Ramos (cell line): Measurements from ENCODE around the gene FFAR3.

Experiments
- in situ Hi-C: fragments of 300-500 bp; cut with MboI; formaldehyde crosslinking; loops from one replicate; pipeline ENCODE4 v1.14.3; 2022; ENCODE audit warnings: low sequenced_read_pairs; ENCODE audit not compliant: unreplicated experiment

The FFAR3 gene

DNA sequence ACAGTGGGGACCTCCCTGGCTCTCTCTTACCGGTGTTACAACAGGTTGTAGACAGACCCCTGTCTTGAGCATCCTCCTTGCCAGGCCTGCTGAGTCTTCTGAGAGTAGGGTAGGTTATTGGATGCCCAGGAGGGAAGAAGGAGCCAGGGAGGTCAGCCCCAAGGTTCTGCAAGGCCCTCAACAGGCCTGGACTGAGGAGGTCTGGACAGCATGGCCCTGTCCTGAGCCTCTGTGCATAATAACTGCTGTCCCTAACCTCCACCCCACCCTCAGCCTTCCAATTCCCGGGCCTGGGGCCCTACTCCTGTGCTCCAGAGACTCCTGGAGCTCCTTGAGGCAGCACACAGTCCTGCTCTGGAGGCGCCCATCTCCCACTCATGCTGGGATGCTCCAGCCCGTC, 28.9 kb upstream of the FFAR3 start:
- in situ Hi-C loops = no loop called here

DNA sequence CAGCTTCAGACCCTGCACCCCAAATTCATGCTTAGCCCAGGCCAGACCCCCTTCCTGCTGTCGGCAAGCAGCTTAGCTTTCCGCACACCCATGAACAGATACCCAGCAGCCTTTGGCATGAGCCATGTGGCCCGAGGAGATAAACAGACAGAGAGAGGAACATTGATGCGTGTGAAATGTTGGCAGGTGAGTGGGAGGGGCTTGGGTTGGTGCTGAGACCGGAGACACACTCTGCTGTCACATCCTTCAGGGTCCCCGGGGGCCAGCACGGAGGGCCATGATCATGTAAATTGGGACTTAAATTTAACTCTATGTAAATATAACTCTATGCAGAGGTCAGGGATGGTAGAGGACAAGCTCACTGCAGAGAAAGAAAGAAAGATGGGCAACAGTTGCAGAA, 27.8 kb upstream of the FFAR3 start:
- in situ Hi-C loops = no loop called here

DNA sequence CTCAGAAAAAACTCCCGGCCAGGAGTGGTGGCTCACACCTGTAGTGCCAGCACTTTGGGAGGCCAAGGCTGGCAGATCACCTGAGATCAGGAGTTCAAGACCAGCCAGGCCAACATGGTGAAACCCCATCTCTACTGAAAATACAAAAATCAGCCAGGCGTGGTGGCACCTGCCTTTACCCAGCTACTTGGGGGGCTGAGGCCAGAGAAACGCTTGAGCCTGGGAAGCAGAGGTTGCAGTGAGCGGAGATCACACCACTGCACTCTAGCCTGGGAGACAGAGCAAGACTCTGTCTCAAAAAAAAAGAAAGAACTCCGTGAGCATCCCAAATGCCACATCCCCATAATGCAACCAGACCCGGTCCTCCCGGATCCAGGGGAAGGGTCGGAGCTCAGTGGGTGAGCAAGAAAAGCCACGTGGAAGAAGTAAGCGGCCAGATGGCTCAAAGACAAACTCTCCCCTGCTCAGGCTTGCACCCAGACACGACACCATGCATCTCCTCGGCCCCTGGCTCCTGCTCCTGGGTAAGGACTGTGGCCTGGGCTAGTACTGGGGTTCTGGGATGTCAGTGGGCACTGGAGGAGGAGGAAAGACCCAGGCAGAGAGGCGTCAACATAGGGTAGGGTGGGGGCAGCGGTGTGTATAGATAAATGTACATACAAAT, 26.6 kb upstream of the FFAR3 start:
- in situ Hi-C loops = no loop called here

DNA sequence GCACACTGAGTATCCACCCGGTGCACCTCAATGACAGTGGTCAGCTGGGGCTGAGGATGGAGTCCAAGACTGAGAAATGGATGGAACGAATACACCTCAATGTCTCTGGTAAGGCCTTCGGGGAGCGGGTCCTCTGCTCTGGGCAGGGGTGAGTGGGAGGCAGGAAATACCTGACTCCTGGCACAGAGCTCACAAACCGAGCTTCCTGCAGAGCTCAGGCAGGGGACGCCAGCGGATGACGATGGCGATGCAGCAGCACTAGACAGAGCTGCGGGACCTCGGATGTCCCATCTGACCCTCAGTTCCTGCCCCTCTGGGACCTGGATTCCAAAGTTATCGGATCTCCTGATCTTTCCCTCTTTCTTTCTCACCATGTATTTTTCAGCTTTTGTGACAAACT, 25.4 kb upstream of the FFAR3 start:
- in situ Hi-C loops = no loop called here

DNA sequence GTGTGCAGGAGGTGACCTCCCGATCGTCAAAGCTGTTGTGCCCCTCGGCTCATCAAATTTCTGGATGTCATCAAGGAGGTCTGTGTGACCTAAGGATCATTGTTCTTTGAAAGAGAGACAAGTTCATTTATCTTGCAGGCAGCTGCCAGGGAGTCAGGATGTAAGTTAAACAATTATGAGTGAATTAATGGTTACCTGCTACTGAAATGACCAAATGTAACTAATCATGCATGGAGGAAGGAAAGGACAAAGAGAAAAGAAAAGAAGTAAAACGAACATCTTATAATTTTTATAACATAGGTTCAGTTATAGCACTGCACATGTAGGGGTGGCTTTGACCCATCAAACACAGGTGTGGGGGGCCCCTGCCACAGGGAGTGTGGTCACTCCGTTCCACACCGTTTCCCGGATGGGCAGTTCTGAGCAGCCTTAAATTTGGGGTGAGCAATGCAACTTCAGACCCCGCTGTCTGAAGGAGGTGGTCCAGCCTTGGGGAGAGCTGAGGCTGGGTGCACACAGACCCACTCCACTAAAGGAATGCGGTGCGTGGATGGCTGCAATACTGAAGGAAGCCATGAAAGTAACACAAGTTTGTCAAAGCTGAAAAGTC, 24.0 kb upstream of the FFAR3 start:
- in situ Hi-C loops = no loop called here

DNA sequence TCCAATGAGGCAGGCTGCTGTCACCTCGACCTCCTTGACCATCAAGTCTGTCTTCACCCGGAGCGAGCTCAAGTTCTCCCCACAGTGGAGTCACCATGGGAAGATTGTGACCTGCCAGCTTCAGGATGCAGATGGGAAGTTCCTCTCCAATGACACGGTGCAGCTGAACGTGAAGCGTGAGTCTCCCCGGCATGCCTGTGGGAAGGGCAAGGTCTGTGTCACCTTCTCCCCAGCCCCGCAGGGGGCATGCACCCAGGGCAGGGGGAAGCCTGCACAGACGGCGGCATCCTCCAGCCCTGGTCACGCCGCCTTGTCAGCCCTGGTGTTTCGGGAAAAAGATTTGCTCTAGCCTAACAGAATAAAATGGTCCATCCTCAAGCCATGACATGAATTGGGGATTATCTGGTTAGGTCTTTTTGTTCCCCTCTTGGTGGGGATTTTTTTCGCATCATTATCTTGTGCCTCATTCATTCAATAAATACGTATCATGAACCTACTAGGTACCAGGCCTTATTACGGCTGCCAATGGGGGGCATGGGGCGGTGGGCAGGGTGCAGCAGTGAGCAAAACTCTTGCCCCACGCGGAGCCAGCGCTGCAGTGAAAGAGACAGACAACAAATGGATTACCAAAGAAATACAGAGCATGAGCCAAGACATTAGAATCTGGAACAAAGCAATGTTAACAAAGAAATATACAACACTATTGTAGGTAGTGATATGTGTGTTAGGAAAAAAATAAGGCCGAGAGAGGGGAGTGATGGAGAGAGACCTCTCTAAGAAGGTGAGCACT, 21.9 kb upstream of the FFAR3 start:
- in situ Hi-C loops = no loop called here

DNA sequence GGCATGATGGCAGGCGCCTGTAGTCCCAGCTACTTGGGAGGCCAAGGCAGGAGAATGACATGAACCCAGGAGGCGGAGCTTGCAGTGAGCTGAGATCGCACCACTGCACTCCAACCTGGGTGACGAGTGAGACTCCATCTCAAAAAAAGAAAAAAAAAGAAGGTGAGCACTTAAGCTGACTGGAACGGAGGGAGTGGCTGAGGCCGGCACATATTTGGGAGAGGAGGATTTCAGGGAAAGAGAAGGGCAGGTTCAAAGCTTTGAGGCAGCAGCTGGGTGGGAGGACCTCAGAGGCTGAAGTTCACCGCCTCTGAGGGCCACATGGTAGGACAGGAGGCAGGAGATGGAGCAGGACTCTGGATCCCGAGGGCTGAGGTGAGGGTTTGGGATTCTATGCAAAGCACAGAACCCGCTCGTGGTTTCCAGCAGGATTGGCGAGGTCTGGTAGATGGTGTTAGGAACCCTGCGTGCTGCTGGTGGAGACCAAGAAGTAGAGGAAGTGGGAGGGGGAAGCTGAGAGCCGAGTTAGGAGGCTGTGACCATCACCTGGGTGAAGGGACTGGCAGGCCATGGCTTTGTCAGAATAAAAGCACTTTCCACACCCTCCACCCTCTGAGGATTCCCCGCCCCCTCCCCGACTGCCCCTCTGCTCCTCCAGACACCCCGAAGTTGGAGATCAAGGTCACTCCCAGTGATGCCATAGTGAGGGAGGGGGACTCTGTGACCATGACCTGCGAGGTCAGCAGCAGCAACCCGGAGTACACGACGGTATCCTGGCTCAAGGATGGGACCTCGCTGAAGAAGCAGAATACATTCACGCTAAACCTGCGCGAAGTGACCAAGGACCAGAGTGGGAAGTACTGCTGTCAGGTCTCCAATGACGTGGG, 20.9 kb upstream of the FFAR3 start:
- in situ Hi-C loops = no loop called here

DNA sequence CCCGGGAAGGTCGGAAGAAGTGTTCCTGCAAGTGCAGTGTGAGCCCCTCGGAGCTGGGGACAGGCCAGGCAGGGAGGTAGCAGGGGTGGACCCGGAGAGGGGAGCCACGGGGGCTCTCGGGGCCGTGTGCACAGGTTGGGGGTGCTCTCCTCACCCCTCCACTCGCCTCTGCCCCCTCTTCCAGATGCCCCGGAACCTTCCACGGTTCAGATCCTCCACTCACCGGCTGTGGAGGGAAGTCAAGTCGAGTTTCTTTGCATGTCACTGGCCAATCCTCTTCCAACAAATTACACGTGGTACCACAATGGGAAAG, 20.3 kb upstream of the FFAR3 start:
- in situ Hi-C loops = no loop called here

DNA sequence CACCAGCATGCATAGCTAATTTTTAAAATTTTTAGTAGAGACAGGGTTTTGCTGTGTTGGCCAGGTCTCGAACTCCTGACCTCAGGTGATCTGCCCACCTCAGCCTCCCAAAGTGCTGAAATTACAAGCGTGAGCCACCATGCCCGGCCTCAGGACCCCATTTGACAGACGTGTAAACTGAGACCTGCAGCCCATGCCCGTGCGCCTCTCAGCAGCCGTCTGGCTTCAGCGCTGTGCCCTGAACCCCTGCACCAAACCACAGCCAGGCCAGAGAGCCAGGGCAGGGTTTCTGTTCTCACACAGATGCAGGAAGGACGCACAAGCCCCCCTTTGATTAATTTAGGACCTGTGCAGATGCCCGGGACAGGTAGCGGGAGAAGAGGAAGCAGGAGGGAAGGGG, 17.8 kb upstream of the FFAR3 start:
- in situ Hi-C loops = no loop called here

DNA sequence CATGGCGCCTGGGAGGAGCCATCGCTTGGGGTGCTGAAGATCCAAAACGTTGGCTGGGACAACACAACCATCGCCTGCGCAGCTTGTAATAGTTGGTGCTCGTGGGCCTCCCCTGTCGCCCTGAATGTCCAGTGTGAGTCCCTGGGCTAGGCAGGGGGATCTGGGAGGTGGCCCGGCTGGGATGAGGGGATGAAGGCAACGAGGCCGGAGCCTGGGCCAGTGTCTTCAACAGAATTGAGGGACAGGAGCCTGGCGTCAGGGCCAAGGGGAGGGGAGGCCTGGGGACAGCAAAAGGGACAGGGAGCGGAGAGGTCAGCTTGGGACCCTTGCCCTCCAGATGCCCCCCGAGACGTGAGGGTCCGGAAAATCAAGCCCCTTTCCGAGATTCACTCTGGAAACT, 17.3 kb upstream of the FFAR3 start:
- in situ Hi-C loops = no loop called here

DNA sequence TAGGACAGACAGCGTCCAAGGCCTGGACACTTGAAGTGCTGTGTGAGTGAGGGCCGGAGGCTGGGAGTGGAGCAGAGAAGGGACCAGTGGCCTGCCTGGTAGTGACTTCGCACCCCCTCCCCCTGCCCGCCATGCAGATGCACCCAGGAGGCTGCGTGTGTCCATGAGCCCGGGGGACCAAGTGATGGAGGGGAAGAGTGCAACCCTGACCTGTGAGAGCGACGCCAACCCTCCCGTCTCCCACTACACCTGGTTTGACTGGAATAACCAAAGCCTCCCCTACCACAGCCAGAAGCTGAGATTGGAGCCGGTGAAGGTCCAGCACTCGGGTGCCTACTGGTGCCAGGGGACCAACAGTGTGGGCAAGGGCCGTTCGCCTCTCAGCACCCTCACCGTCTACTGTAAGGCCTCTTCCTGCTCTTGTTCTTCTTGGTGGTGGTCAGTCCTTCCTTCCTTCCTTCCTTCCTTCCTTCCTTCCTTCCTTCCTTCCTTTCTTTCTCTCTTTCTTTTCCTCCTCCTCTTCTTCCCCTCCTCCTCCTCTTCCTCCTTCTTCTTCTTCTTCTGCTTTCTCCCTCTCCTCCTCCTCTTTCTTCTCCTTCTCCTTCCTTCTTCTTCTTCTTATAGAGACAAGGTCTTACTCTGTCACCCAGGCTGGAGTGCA, 16.6 kb upstream of the FFAR3 start:
- in situ Hi-C loops = no loop called here

DNA sequence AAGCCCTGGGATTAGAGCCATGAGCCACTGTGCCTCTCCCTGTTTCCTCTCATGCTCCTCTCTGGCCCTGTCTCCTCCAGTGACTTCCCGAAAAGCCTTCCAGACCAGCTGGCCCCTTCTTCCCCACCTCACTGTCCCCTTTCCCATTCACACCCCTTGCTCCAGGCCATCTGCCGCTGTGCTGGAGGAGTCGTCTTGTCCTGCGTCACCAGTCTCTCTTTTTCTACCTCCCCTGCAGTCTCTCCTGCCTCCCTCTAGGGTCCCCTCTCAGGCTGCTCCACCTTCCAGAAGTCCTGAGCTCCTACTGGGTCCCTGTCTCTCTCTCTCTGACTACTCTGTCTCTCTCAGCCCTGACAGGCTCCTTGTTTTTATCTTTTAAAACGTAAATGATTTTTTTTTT, 15.8 kb upstream of the FFAR3 start:
- in situ Hi-C loops = no loop called here

DNA sequence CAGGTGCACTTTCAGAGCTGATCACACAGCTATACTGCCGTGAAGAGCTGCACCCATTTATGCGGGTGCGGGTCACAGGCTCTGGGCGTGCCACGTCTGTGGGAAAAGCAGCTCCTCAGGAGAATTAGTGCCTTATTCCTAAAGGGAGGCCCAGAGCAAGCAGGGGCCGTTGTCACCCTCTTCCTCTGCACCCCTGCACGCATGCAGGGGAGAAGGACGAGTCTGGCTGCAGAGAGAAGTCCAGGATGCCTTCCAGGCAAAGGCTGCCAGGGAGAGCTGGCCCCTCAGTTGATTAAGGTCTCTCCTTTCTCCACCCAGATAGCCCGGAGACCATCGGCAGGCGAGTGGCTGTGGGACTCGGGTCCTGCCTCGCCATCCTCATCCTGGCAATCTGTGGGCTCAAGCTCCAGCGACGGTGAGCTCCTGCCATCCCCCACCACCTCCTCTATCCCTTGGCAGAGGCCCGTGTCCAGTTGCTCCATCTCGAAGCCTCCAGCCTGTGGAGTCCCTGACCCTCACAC, 13.7 kb upstream of the FFAR3 start:
- in situ Hi-C loops = loop anchor here (5.0 kb wide), 1 partner anchor 72 kb away; no protein-coding TSS in a partner anchor

DNA sequence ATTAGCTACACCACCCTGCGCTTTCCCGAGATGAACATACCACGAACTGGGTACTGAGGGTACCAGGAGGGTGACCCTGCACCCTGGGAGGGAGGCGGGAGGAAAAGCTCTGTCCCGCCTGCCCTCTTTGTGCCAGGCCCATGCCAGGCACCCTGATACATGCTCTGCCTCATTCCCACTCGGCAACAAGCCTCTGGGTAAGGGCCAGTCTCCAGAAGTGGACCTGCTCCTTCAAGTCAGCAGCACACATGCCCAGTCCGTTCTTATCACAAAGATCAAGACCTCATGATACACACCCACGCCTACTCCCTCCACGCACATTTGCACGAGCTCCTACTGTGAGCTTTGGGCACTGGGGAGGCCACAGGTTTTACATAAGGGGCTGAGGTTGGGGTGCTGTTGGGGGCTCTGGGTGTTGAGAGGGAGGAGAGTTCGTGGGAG, 12.6 kb upstream of the FFAR3 start:
- in situ Hi-C loops = loop anchor here (5.0 kb wide), 1 partner anchor 73 kb away; no protein-coding TSS in a partner anchor

DNA sequence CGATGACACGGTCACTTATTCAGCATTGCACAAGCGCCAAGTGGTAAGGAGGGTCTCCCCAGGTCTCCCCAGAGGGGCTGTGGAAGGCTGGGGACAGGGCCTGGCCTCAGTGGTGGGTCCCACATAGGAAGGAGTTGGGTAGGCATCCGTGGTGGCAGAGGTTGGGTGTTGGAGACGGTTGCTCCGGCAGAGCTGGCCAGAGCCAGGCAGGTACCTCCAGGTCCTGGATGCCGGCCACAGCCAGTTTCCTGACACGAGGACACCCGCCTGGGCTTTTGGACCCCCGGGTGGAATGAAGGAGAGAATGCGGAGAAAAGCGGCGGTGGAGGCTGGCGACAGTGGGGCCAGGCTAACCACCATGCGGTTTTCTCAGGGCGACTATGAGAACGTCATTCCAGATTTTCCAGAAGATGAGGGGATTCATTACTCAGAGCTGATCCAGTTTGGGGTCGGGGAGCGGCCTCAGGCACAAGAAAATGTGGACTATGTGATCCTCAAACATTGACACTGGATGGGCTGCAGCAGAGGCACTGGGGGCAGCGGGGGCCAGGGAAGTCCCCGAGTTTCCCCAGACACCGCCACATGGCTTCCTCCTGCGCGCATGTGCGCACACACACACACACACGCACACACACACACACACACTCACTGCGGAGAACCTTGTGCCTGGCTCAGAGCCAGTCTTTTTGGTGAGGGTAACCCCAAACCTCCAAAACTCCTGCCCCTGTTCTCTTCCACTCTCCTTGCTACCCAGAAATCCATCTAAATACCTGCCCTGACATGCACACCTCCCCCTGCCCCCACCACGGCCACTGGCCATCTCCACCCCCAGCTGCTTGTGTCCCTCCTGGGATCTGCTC, 11.8 kb upstream of the FFAR3 start:
- in situ Hi-C loops = loop anchor here (5.0 kb wide), 1 partner anchor 74 kb away; no protein-coding TSS in a partner anchor

DNA sequence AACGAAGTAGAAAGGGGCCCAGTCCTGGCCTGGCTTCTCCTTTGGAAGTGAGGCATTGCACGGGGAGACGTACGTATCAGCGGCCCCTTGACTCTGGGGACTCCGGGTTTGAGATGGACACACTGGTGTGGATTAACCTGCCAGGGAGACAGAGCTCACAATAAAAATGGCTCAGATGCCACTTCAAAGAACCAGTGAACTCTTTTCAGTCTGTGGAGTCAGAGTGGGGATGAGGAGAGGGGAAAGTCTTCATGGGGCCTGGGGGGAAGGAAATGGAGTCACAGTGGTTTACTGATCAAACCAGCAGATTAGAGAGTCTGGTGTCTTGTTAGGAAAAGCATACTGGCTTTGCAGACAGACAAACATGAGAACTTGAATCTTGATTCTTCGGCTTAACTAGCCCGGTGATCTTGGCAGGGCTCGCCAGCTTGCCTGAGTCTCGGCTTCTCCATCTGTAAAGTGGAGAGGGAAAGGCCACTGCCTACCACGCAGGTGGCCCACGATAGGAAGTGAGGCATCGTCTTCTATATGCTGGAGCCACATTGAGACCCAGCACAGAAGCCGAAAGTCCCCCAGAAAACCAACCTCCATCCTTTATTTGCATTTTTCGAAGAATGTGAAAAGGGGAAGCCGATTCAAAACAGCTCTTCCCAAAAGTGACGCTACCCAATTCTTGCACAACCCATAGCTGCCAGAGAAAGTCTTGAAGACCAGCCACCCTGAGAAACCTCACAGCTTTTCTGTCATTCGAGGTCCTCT, 10.9 kb upstream of the FFAR3 start, which contains the start of gene FFAR1:
TSS of gene FFAR1 (plus strand) at position 732 of the 759 bp plus-strand sequence. CDS start 3,650 bp downstream, outside the sequence.
- in situ Hi-C loops = loop anchor here (5.0 kb wide), 1 partner anchor 75 kb away; no protein-coding TSS in a partner anchor

DNA sequence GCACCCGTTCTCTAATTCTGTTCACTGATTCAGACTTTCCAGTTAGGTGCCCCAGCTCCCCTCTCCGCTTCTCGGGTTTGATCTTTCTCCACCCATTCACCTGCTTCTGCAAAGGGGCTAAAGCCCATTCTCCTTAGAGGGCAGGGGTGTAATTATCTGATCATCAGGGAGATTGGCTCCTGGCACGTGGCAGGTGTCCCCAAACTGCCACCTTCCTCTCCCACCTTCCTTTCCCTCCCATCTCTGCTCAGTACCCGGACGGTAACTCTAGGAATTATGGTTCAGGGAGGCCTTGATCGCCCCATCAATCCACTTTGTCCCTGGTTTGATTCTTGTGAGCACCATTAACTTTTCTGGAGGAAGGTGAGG, 10.3 kb upstream of the FFAR3 start:
- in situ Hi-C loops = loop anchor here (5.0 kb wide), 1 partner anchor 76 kb away; no protein-coding TSS in a partner anchor
